GM12892 (cell line): ENCODE results near the gene SCCPDH.

ENCODE experiments used
- POLR2A ChIP-seq: IDR thresholded peaks from 2 replicates; pipeline ENCODE4 v1.6.1; 2011; ENCODE audit warnings: low read depth, low read length, control low read depth
- POLR2AphosphoS5 ChIP-seq: IDR thresholded peaks from 2 replicates; pipeline ENCODE4 v1.6.1; 2011; ENCODE audit warnings: low read depth, low read length, control low read depth
- TAF1 ChIP-seq: IDR thresholded peaks from 2 replicates; pipeline ENCODE4 v1.6.1; 2011; ENCODE audit warnings: low read depth, mild to moderate bottlenecking, control low read depth, low read length, borderline replicate concordance

- TF ChIP-seq POLR2A (no peak), POLR2AphosphoS5 (no peak), TAF1 (no peak)
Observed at GRCh38 chr1:246772686-246773085, 48.5 kb downstream of the SCCPDH start.
